Muscle of leg (tissue), 11 donors: ENCODE data around the gene TSEN2. TPM values are rescaled to one million over a fixed set of nuclear protein-coding genes. Genes with fewer than 3 reads are reported as not detected.

Experiments
- DNase-seq: peaks from one replicate; pipeline ENCODE4 v3.0.0; 2013
- H3K27ac ChIP-seq: one replicate; pipeline ENCODE4 v1.5.1; 2013; ENCODE audit warnings: mild to moderate bottlenecking, low read length, control low read depth
- H3K27me3 ChIP-seq: one replicate; pipeline ENCODE4 v1.6.1; 2013; ENCODE audit warnings: low read length; ENCODE audit not compliant: control insufficient read depth, insufficient read depth
- H3K36me3 ChIP-seq: one replicate; pipeline ENCODE4 v1.6.1; 2013; ENCODE audit warnings: low read length; ENCODE audit not compliant: control insufficient read depth, insufficient read depth
- H3K4me1 ChIP-seq: one replicate; pipeline ENCODE4 v1.6.1; 2013; ENCODE audit warnings: low read length; ENCODE audit not compliant: control insufficient read depth, insufficient read depth
- H3K4me3 ChIP-seq: one replicate; pipeline ENCODE4 v1.5.1; 2013; ENCODE audit warnings: low read length, control low read depth
- H3K9me3 ChIP-seq: replicated peaks from 2 replicates; pipeline ENCODE4 v1.6.1; 2013; ENCODE audit warnings: low read depth, low read length; ENCODE audit not compliant: control insufficient read depth
- WGBS: methylation state at CpG from one replicate; pipeline ENCODE4 v1.1.5; 2013; ENCODE audit warnings: missing lambda C conversion rate; ENCODE audit not compliant: insufficient coverage; 5-methylcytosine and 5-hydroxymethylcytosine counted together
- polyA plus RNA-seq, 8 donors: library from polyadenylated mRNA; unstranded; fragments of 120-200 nt; gene quantifications; one replicate each; pipeline versions ENCODE4 v1.2.1 to v1.2.3, GENCODE V29; 2013; ENCODE audit warnings: inconsistent platforms in 1 of 8, low replicate concordance in 1 of 8; ENCODE audit not compliant: insufficient read length in 8 of 8, insufficient read depth in 1 of 8
- total RNA-seq: library from RNA; stranded (reverse); fragments of 120-200 nt; gene quantifications from one replicate; pipeline ENCODE4 v1.2.4, GENCODE V29; 2013

Gene TSEN2
- total and polyA plus RNA-seq, 9 donors = 7.8 to 16.4 (median 11.2) TPM

DNA sequence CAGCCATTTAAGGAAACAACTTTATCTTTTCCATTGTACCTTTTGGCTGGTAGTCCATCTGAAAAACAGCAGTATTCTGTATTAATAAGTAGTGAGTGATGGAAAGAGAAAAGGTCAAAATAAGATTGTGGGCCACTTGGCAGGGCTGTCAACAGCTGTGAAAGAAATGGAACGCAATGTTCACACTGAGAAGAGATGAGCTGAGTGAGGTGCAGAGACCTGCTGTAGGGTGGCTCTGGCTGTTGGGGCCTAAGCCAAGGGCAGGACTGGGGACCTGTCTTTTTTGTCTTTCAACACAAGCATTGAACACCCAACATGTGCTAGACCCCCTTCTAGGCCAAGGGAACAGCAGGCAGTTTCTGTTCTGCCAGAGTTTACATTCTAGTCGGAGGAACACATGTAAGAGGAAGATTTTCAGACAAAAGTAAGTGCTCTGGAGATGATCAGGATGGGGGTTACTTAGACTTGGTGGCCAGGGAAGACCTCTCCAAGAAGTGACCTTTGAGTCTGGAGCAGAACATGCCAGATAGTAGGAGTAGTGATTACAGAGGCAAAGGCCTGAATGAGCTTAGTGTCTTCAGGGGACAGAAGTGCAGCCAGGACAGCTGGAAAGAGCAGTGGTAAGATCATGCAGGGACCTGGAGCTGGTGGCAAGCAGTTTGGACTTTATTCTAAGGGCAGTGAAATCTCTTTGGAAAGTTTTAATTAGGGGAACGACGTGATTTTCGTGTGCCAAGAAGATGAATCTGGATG lies 29.6 kb downstream of the TSEN2 start:
- no peaks in the 10 kb centered on the region for H3K27me3 ChIP-seq
- 77% methylated on average over 5 of the region's 5 CpGs for WGBS
- no peak for DNase-seq
- H3K4me1 ChIP-seq = peaks cover 9% of the 10 kb centered on the region
- H3K27ac ChIP-seq = no peak overlapping the region
- H3K9me3 ChIP-seq = no peaks in the 10 kb centered on the region
- no peak overlapping the region for H3K4me3 ChIP-seq
- H3K36me3 ChIP-seq = peaks cover 14% of the 10 kb centered on the region

DNA sequence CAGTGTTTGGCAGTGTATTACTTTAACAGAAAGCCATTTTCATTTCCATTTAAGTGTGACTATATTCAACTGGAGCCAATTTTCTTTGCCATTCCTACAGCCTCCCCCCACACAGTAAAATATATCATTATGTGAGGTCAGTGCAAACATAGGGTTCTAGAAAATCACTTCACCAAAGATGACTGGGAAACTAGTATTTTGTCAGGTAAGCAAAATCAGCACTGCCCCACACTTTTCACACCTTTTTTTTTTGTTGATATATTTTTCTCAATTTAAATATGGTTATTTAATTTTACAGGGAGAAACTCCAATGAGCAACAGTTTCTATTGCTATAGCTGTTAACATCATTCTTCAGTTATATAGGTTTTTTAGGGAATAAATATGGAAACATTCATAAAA lies 31.4 kb downstream of the TSEN2 start:
- Histone ChIP-seq H3K4me1 (peaks cover 11% of the 10 kb centered on the region), H3K27ac (no peak overlapping the region), H3K27me3 (no peaks in the 10 kb centered on the region), H3K36me3 (peaks cover 11% of the 10 kb centered on the region), H3K9me3 (no peaks in the 10 kb centered on the region), H3K4me3 (no peak overlapping the region)
- DNase-seq = no peak

DNA sequence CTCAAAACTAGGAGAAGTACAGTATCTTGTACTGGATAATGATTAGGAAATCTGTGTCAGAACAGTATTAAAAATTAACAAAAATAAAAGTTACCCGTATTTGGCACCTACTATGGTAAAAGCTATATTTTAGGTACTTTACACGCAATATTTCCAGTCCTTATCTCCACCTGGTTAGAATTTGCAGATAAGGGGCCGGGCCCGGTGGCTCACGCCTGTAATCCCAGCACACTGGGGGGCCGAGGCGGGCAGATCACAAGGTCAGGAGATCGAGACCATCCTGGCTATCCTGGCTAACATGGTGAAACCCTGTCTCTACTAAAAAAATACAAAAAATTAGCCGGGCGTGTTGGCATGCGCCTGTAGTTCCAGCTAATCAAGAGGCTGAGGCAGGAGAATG lies 32.6 kb downstream of the TSEN2 start:
- Histone ChIP-seq H3K27me3 (no peaks in the 10 kb centered on the region), H3K4me3 (no peak overlapping the region), H3K9me3 (peaks cover 3% of the 10 kb centered on the region), H3K4me1 (peaks cover 11% of the 10 kb centered on the region), H3K27ac (no peak overlapping the region), H3K36me3 (peaks cover 17% of the 10 kb centered on the region)
- WGBS = 84% methylated on average over 4 of the region's 11 CpGs
- DNase-seq = no peak

DNA sequence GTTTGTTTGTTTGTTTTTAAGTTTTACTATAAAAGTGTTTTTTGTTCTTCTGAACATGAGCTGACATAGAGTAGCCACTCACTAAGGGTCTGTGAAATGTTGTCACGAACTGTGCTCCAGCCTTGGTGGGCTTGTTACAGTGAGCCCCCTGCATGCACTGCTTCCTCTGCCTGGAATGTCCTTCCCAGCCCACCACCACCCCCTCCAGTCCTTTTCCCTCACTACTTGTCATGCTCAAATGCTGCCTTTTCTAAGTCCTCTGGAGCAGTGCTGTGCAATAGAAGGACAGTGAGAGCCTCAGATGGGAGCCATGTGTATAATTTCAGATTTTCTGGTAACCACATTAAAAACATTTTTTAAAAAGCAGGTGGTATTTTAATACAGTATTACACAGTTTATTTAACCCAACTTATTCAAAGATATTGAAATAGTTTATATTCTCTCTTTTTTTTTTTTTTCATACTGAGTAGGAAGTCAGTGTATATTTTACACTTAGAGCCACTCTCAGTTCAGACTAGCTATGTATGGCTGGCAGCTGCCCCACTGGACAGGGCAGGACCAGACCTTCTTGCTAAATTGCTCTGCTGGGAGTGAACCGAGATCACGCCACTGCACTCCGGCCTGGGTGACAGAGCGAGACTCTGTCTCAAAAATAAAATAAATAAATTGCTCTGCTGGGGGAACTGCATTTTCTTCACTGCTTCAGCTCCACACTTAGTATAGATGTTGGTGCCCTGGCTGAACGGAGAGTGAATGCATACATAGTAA lies 34.2 kb downstream of the TSEN2 start:
- Histone ChIP-seq H3K9me3 (peaks cover 3% of the 10 kb centered on the region), H3K4me3 (no peak overlapping the region), H3K36me3 (peaks cover 15% of the 10 kb centered on the region), H3K27me3 (no peaks in the 10 kb centered on the region), H3K27ac (peak overlapping the region; percentile 70), H3K4me1 (peaks cover 11% of the 10 kb centered on the region)
- whole genome bisulfite sequencing = 70% methylated on average over 5 of the region's 6 CpGs
- peak; percentile 15 for DNase-seq

DNA sequence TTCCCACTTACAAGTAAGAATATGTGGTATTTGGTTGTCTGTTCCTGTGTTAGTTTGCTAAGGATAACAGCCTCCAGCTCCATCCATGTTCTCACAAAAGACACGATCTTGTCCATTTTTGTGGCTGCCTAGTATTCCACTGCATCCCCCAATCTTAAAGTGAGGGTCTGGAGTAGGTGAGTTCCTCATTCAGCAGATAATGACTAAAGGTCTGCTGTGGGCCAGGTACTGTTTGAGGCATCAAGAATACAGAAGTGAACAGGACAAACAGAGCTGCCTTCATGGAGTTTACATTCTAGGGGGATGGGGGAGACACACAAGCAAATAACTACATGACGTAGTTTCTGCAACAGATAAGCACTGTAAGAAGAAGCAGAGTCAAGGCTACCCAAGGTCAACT lies 36.7 kb downstream of the TSEN2 start:
- H3K27me3 ChIP-seq = no peaks in the 10 kb centered on the region
- H3K27ac ChIP-seq = no peak overlapping the region
- WGBS = 100% methylated on average over 1 of the region's 2 CpGs
- H3K9me3 ChIP-seq = peaks cover 3% of the 10 kb centered on the region
- no peak overlapping the region for H3K4me3 ChIP-seq
- peaks cover 16% of the 10 kb centered on the region for H3K36me3 ChIP-seq
- no peak for DNase-seq
- H3K4me1 ChIP-seq = peaks cover 5% of the 10 kb centered on the region

DNA sequence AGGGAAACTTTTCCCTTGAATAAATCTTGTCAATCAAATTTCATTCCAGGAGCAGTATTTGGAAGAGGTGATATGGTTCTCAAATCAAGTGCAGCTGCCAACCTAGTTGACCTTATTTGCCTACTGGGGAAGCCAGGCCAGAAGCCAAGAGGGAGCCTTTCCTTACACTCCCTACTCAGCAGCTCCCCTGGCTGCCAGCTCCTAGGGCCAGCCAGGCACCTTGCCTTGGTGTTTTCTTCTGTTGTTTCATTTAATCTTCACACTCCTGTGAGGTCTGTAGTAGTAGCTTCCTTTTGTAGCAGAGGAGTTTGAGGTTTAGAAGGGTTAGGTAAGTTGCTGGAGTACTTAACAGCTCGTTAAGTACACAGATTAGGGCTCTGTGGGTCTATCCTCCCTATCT lies 38.4 kb downstream of the TSEN2 start:
- Histone ChIP-seq H3K27me3 (no peaks in the 10 kb centered on the region), H3K4me1 (peaks cover 5% of the 10 kb centered on the region), H3K4me3 (no peak overlapping the region), H3K9me3 (peaks cover 3% of the 10 kb centered on the region), H3K27ac (no peak overlapping the region), H3K36me3 (peaks cover 18% of the 10 kb centered on the region)
- WGBS = no CpG with 5 or more reads among the region's 1 CpG
- DNase-seq = no peak

DNA sequence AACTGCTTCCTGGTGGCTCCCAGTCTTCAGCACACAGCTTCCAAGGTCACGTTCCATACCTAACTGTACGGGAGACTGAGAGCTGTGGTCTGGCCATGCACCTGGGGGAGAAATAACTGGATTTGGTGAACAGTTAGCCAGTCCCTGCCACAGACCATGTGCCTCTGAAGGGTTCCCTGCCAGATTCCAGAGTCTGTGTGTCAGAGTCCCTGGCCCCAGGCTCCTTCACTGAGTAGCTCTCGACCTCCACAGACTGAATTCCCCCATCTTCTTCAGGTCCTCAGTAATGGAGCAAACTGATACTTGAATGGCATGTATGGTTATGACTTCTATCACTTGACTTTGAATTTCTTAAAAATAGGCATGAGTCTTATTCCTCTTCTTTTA lies 43.5 kb downstream of the TSEN2 start:
- no peak for DNase-seq
- no peak overlapping the region for H3K4me3 ChIP-seq
- peak overlapping the region; percentile 74 for H3K27ac ChIP-seq
- WGBS = 40% methylated on average over 1 of the region's 3 CpGs
- H3K9me3 ChIP-seq = no peaks in the 10 kb centered on the region
- H3K36me3 ChIP-seq = peaks cover 31% of the 10 kb centered on the region
- peaks cover 2% of the 10 kb centered on the region for H3K4me1 ChIP-seq
- no peaks in the 10 kb centered on the region for H3K27me3 ChIP-seq

DNA sequence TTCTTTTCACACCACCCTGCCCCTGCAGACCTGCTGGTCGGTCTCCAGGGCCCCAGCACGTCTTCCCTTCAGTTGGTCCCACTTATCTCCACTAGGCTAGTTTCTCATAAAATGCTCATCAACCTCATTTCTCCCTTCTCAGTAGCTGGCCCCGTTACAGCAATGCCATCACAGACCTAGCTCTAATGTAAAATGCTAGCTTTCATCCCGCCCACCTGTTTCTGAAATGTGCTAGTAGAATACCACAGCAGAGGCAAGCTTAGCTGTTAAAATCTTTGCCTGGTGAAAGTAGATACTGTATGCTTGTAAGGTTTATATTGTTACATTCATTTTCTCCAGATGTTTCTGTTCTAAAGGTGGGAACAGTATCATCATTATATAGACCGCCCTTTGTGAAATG lies 47.9 kb downstream of the TSEN2 start:
- peaks cover 2% of the 10 kb centered on the region for H3K4me1 ChIP-seq
- no peak overlapping the region for H3K27ac ChIP-seq
- no peak for DNase-seq
- no peaks in the 10 kb centered on the region for H3K9me3 ChIP-seq
- peaks cover 30% of the 10 kb centered on the region for H3K36me3 ChIP-seq
- no peak overlapping the region for H3K4me3 ChIP-seq
- H3K27me3 ChIP-seq = no peaks in the 10 kb centered on the region
- 88% methylated on average over 2 of the region's 5 CpGs for WGBS

DNA sequence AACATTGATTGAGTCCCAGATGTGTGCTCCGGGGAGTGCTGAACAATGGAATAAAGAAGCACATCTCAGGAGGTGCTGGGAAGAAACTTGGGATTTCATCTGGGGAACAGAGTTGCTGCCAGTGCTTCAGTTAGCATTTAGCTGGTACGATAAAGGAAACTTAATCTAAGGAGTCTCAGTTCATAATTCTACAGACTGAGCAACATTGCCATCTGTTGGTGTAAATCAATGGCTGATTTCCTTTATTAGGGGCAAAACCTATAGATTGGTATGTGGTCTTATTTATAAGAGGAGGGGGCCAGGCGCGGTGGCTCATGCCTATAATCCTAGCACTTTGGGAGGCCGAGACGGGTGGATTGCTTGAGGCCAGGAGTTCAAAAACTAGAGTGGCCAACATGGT lies 52.1 kb downstream of the TSEN2 start:
- WGBS = 76% methylated on average over 3 of the region's 6 CpGs
- H3K4me3 ChIP-seq = no peak overlapping the region
- no peak for DNase-seq
- H3K9me3 ChIP-seq = no peaks in the 10 kb centered on the region
- no peak overlapping the region for H3K27ac ChIP-seq
- peaks cover 20% of the 10 kb centered on the region for H3K36me3 ChIP-seq
- H3K4me1 ChIP-seq = no peaks in the 10 kb centered on the region
- H3K27me3 ChIP-seq = no peaks in the 10 kb centered on the region

DNA sequence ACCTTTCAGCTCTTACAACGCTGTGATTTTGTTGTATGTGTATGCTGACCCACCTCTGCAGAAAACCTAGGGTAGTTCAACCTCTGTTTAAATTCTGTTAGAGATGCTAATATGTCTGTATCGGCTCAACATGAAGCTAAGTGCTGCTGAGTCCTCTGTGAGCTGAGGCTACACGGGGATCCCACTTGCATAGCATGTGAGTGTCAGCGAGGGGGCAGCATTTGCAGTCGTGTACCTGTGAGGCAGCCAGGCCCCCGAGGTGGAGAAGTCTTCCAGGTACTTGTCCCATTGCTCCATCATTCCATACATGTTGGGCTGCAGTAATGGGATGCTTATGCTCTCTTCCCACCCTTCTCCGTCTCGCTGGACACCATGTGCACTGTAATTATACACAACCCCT lies 57.3 kb downstream of the TSEN2 start:
- no peak overlapping the region for H3K27ac ChIP-seq
- no peaks in the 10 kb centered on the region for H3K4me1 ChIP-seq
- H3K27me3 ChIP-seq = no peaks in the 10 kb centered on the region
- no peaks in the 10 kb centered on the region for H3K9me3 ChIP-seq
- no peak for DNase-seq
- no peak overlapping the region for H3K4me3 ChIP-seq
- no CpG with 5 or more reads among the region's 8 CpGs for WGBS
- peaks cover 7% of the 10 kb centered on the region for H3K36me3 ChIP-seq
